Brain pericyte (primary cell): ENCODE data around the gene SPOUT1.
"Not testable (repeated sequence)": the region's sequence is repeated elsewhere in the genome, so short reads cannot be mapped to it uniquely, and the experiment has no call there.

Source experiments
- DNase-seq: peaks from one replicate; pipeline ENCODE4 v3.0.0-alpha.2; 2012; ENCODE audit warnings: low read depth, low spot score

Gene SPOUT1, protein sequence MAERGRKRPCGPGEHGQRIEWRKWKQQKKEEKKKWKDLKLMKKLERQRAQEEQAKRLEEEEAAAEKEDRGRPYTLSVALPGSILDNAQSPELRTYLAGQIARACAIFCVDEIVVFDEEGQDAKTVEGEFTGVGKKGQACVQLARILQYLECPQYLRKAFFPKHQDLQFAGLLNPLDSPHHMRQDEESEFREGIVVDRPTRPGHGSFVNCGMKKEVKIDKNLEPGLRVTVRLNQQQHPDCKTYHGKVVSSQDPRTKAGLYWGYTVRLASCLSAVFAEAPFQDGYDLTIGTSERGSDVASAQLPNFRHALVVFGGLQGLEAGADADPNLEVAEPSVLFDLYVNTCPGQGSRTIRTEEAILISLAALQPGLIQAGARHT

DNA sequence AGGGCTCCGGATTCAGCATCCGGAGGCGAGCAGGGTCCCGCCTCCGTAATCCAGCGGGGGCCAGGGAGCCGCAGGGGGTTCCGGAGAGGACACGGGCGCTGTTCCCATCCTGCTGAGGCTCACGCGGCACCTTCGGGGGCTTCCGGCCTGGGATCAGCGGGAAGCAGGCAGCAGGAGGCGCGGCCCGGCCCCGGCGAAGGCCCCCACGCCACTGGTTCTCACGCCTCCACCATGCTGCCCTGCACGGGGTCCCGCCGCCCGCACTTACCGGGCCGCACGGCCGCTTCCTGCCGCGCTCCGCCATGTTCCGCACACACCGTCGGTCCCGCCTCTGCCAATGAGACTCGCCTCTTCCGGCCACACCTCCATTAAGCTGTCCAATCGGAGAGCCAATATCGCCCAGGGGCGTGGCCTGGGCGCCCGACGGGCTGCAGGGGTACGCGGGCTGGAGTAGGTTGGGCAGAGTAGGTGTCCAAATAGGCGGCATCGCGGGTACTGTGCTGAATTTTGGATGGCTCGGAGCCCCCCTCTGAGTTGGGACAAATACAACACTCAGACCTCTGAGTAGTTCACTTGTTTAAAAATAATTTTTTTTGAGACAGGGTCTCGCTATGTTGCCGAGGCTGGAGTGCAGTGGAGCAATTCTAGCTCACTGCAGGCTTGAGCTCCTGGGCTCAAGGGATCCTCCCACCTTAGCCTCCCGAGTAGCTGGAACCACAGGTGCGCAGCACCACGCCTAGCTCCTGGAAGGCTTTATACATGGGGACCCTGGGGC lies at the start of gene SPOUT1:
TSS of gene SPOUT1 (minus strand) at position 318 of the 775 bp plus-strand sequence. CDS start at position 304, 14 bp downstream.
- peak; percentile 71 for DNase-seq

DNA sequence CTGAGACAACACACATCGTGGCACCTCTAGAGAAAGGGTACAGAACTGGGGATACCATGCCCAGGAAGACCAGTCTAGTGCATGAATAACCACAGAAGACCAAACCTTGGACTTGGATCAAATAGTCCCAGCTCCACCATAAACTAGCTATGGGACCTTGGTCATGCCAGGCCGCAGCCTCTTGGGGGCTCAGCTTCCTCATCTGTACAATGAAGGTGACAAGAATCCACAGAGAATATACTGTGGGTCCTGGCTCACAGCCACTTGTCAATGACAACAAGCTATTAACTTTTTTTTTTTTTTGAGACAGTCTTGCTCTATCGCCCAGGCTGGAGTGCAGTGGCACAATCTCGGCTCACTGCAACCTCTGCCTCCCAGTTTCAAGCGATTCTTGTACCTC lies 48.3 kb upstream of the SPOUT1 start:
- DNase-seq = no peak

DNA sequence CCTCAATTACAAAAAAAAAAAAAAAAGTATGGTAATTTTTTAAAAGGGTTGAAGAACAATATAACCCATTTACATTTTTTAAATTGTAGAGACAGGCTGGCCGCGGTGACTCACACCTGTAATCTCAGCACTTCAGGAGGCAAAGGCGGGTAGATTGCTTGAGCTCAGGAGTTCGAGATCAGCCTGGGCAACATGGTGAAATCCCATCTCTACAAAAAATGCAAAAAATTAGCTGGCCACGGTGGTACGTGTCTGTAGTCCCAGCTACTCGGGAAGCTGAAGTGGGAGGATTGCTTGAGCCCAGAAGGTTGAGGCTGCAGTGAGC lies 41.3 kb upstream of the SPOUT1 start:
- not testable (repeated sequence) for DNase-seq

DNA sequence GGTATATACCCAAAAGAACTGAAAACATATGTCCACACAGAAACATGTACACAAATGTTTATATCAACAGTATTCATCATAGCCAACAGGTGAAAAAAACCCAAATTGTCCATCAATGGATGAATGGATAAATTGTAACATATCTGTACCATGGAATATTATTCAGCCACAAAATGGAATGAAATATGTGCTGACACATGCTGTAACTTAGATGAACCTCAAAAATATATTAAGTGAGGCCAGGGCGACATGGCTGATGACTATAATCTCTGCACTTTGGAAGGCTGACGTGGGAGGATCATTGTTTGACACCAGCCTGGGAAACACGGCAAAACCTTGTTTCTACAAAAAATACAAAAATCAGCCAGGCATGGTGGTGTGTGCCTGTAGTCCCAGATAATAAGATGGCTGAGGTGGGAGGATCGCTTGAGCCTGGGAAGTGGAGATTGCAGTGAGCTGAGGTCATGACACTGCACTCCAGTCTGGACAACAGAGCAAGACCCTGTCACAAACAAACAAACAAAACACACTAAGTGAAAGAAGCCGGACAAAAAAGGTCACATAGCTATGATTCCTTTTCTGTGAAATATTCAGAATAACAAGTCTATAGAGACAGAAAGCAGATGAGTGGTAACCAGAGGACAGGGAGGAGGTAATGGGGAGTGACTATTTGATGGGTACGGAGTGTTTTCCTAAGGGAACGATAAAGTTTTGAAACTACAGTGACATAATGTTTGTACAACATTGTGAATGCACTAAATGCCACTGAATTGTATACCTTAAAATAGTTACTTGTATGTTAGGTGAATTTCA lies 40.7 kb upstream of the SPOUT1 start:
- no peak for DNase-seq

DNA sequence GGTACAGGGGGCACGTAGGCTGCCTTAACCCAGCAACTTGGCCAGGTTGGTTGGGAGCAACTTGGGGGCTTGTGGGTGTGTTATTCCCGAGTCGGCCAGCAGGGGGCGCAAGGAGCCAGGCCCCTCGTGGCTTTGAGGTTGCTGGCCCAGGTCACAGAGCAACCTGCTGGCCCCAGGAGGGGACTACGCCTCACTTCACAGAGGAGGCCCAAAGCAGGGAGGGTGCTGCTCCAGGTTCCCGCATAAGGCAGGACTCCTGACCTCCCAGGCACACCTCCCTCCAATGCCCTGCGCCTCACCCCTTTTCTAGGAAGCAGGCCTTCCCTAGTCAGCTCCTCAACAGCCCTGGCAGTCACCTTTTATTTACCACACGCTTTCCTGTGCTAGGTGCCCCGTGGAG lies 34.1 kb upstream of the SPOUT1 start:
- DNase-seq = no peak

DNA sequence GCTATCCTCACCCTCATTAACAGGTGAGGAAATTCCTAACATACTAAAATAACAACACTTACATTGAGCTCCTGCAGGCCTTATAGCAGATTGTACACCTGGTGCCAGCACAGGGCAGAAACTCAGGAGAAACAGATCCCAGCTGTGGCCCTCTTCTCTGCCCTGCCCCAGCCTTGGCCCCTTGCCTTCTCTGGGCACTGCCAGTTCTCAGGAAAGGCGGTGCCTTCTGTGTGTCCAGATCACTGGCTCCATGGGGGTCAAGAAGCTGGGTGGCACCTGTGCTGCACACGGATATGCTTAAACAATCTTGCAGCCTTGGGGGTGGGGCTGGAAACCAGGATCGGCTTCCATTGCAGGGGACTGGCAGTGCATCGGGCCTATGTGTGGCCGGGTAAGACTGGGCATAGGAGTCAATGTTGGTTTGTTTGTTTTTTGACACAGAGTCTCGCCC lies 32.8 kb upstream of the SPOUT1 start:
- no peak for DNase-seq

DNA sequence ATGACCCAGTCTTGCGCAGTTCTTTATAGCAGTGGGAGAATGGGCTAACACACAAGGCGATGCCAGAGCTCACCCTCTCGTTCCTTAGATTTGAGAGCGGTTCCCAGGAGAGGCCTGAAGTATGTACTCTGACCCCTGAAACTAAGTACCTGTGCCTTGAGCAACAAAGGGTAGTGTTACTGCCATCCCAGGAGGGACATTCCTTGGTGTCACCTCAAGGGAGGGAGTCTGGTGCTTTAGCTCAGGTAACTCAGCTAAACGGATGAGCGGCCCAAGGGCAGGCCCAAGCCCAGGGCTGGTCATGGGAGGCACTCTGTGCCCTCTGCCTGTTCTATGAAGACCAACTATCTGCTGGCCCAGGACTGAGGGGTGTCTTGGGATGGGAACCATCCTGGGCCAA lies 31.9 kb upstream of the SPOUT1 start:
- no peak for DNase-seq

DNA sequence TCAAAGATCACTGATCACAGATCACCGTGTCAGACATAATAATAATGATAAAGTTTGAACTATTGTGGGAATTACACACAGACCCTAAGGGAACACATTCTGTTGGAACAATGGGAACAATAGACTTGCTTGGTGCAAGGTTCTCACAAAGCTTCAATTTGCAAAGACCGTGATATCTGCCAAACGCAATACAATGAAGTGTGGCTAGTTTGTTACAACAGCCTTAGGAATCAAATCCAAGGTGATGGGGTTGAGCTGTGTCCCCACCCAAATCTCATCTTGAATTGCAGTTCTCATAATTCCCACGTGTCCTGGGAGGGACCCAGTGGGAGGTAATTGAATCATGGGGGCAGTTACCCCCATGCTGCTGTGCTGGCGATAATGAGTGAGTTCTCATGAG lies 31.3 kb upstream of the SPOUT1 start:
- DNase-seq = no peak

DNA sequence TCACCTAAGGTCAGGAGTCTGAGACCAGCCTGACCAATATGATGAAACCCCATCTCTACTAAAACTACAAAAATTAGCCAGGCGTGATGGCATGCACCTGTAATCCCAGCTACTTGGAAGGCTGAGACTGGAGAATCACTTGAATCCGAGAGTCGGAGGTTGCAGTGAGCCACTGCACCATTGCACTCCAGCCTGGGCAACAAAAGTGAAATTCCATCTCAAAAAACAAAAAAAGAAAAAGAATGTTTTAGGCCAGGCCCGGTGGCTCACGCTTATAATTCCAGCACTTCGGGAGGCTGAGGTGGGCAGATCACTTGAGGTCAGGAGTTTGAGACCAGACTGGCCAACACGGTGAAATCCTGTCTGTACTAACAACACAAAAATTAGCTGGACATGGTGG lies 28.9 kb upstream of the SPOUT1 start:
- not testable (repeated sequence) for DNase-seq

DNA sequence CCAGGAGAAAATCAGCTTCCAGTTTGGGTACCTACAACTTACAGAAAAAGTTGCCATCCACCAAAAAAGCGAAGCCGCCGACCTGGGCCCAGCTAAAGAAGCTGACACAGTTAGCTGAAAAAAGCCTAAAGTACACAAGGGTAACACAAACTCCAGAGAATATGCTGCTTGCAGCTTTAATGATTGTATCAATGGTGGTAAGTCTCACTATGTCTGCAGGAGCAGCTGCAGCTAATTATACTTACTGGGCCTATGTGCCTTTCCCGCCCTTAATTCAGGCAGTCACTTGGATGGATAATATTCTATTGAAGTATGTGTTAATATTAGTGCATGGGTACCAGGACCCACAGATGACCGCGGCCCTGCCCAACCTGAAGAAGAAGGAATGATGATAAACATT lies 24.9 kb upstream of the SPOUT1 start:
- not testable (repeated sequence) for DNase-seq

DNA sequence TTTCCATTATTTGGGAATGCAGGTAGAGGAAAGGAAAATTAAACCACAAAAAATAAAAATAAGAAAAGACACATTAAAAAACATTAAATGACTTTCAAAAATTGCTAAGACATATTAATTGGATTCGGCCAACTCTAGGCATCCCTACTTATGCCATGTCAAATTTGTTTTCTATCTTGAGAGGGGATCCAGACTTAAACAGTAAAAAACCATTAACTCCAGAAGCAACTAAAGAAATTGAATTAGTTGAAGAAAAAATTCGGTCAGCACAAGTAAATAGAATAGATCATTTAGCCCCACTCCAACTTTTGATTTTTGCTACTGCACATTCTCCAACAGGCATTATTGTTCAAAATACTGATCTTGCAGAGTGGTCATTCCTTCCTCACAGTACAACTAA lies 23.1 kb upstream of the SPOUT1 start:
- not testable (repeated sequence) for DNase-seq

DNA sequence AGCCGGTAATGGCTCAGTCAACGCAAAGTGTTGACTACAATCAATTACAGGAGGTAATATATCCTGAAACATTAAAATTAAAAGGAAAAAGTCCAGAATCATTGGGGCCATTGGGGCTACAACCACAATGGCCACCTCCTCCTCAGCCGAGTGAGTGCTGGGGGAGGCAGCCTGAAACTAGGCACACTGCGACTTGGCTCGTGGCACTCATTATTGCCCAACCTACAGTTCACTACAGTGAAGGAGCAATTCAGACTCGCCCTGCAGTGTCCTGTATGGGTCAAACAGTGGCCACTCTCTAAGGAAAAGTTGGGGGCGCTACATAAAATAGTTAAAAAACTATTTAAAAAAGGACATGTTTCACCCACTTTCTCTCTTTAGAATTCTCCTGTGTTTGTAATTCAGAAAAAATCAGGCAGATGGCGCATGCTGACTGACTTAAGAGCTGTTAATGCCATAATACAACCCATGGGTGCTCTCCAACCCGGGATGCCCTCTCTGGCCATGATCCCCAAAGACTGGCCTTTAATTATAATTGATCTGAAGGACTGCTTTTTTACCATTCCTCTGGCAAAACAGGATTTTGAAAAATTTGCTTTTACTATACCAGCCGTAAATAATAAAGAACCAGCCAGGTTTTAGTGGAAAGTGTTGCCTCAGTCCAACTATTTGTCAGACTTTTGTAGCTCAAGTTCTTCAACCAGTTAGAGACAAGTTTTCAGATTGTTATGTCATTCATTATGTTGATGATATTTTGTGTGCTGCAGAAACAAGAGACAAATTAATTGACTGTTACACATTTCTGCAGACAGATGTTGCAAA lies 22.4 kb upstream of the SPOUT1 start:
- DNase-seq = not testable (repeated sequence)

DNA sequence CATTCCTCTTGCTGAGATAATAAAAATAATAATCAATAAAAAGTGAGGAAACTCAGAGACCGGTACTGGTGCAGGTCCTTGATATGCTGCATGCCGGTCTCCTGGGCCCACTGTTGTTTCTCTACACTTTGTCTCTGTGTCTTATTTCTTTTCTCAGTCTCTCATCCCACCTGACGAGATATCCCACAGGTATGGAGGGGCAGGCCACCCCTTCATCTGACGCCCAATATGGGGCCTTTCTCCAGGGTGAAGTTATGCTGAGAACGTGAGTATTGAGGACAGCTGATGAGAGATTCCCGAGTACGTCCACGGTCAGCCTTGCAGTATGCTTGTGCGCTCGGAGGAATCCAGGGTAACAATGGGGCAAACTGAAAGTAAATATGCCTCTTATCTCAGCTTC lies 21.4 kb upstream of the SPOUT1 start:
- DNase-seq = not testable (repeated sequence)

DNA sequence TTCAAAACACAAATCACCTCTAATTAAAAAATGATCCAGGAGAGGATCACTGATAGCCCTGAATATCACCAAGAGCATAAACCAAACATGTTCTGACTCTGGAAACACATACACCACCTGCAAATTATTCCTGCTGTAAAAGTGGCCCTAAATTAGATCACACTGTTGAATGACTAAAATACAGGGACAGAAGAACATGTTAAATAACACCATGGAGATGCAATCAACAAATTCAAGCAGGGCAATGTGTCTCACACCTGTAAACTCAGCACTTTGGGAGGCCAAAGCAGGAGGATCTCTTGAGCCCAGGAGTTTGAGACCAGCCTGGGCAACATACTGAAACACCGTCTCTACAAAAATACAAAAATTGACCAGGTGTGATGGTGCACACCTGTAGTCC lies 18.2 kb upstream of the SPOUT1 start:
- no peak for DNase-seq

DNA sequence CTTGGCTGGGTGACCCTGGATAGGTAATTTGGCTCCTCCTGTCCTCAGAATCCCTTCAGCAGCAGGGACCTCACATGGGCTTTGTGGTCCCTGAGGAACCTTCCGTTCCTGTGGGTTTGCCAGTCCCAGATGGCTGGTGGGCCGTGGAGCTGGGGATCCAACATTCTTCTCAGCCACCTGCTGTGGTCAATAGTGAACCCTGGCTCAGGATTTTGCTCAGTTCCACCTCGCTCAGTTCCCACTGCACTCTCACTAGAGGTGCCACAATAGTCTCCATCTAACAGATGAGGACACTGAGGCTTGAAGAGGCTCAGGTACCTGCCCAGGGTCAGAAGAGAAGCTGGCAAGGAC lies 17.1 kb upstream of the SPOUT1 start:
- DNase-seq = no peak

DNA sequence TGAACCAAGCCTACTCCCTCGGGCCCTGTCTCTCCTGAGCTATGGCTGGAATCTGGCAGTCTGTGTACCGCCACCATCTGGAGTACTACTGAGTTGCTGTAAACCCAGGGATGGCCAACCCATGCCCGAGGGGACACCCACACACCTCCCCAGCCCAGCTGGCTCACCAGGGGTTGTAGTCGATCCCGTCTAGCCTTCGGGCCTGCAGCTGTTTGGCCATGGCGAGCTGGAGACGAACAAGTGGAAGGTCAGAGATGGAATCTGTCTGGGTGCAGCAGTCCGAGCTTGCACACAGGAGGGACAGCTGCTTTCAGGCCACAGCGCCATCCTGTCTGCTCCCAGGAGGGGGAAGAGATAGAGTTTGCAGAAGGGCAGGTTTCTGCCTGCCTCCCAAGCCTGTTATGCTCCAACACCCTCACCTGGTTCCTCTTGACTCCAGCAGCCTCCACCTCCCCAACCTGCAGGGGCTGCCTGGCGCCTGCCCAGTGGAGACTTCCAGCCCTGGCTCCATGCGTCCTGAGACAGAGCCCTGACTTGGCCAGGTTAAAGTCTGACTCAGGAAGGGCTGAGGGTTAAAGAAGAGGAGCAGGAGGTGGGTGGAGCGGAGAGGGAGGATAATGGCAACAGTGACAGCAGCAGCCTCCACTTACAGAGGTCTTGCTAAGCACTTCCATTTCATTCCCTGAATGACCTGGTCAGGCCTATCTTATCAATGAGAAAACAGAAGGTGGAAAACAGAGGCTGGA lies 15.8 kb upstream of the SPOUT1 start:
- no peak for DNase-seq

DNA sequence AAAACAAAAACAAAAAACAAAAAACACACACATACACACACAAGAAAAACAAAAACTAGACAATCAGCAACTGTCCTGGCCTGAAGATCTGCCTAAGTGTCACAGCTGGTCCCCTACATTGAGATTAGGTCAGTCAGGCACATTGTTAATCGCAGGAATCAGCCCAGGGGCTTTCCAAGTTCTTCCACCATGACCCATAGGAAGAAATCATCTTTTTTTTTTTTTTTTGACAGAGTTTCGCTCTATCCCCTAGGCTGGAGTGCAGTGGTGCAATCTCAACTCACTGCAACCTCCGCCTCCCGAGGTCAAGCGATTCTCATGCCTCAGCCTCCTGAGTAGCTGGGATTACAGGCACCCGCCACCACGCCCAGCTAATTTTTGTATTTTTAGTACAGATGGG lies 13.6 kb upstream of the SPOUT1 start:
- DNase-seq = not testable (repeated sequence)

DNA sequence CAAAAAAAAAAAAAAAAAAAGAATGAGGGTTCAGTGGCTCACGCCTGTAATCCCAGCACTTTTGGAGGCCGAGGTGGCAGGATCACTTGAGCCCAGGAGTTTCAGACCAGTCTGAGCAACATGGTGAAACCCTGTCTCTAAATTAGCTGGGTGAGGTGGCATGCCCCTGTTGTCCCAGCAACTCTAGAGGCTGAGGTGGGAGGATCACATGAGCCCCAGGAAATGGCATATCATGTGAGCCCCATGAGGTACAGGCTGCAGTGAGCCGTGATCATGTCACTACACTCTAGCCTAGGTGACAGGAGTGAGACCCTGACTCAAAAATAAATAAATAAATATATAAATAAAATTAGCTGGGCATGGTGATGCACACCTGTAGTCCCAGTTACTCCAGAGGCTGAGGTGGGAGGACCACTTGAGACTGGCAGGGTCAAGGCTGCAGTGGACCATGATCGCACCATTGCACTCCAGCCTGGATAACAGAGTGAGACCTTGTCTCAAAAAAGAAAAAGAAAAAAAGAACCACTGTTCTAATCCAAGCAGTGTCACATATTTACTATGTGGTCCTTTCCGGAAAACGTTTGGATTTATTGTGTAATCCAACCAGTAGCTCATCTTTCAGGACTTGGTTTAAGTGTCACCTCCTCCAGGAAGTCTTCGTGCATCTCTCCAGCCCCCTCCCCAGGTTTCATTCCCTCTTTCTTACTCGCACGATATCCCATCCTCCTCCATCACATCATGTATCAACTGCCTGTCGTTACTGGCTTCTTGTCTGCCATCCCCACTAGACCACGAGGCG lies 12.3 kb upstream of the SPOUT1 start:
- no peak for DNase-seq

DNA sequence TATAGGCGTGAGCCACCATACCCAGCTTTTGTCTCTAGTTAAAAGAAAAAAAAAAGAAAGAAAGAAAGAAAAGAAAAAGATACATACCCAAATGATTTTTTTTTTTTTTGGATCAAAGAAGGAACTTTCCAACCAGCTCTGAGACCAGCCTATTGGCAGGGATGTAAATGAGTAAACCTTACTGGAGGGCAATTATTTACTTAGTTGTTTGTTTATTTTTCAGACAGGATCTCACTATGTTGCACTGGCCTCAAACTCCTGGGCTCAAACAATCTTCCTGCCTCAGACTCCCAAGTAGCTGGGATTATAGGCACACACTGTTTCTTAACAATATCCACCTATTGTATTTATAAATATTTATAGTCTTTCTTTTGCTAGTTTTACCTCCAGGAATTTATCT lies 10.9 kb upstream of the SPOUT1 start:
- no peak for DNase-seq

DNA sequence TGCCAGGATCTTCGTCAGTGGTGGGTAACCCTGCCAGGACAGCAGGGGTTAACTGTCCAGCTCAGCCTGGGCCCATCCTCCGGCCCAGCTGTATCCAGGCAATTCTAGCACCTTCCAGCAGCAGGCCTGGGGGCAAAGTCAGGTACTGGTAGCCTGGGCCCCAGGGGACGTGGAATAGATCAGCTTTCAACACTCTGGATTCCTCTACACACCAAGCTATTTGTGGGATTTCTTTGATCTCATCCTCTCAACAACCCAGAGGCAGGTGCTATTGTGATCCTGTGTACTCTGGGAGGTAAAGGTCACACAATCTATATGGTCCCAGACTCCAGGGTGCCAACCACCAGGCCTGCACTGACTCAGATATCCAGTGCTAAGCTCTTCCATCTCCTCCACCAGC lies 8.7 kb upstream of the SPOUT1 start:
- DNase-seq = no peak
